Muscle layer of duodenum (tissue), 2 donors: ENCODE results near the gene SLCO4A1.

Experiments used
- H3K27ac ChIP-seq: one replicate; pipeline ENCODE4 v1.7.0; 2013; ENCODE audit warnings: mild to moderate bottlenecking, low read length
- H3K27me3 ChIP-seq: one replicate; pipeline ENCODE4 v1.7.0; 2013; ENCODE audit warnings: low read depth, mild to moderate bottlenecking, control low read depth, low read length
- H3K36me3 ChIP-seq, 2 donors: one replicate each; pipeline ENCODE4 v1.7.0; 2013; ENCODE audit warnings: low read length in 2 of 2, control low read depth in 1 of 2, mild to moderate bottlenecking in 1 of 2; ENCODE audit not compliant: insufficient read depth in 2 of 2, control insufficient read depth in 1 of 2
- H3K4me1 ChIP-seq, 2 donors: one replicate each; pipeline ENCODE4 v1.7.0; 2013; ENCODE audit warnings: low read length in 2 of 2, mild to moderate bottlenecking in 2 of 2, control low read depth in 1 of 2, moderate library complexity in 1 of 2; ENCODE audit not compliant: insufficient read depth in 2 of 2, control insufficient read depth in 1 of 2
- H3K4me3 ChIP-seq, 2 donors: one replicate each; pipeline ENCODE4 v1.7.0; 2013; ENCODE audit warnings: low read length in 2 of 2, low read depth in 1 of 2, mild to moderate bottlenecking in 1 of 2
- H3K9me3 ChIP-seq, 2 donors: one replicate each; pipeline ENCODE4 v1.7.0; 2013; ENCODE audit warnings: low read length in 2 of 2, control low read depth in 1 of 2, mild to moderate bottlenecking in 1 of 2; ENCODE audit not compliant: control insufficient read depth in 1 of 2
- donor health status: healthy.

SLCO4A1 gene

DNA sequence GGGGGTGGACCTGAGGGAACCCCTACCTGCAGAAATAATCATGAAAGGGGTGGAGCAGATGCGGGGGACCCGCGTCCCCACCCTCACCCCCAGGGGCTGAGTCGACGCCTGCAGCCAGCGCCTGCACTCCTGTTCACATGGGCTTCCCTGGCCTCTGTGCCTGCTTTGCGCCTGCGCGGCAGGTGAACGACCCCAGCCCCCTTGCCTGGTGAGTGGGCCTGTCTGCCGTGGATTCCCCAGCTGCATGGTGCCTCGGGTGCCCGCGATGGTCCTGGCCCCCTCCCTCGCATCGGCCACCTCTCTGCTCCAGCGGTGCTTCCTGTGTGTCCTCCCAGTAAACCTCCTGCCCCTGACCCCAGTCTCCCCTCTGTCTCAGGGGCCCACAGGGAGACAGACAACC lies 47.6 kb downstream of the SLCO4A1 start:
- Histone ChIP-seq H3K27me3 (no peaks in the 10 kb centered on the region), H3K27ac (no peak overlapping the region), H3K4me1 (peaks cover 0 to 6% of the 10 kb centered on the region in 2 donors), H3K9me3 (no peaks in the 10 kb centered on the region), H3K36me3 (no peaks in the 10 kb centered on the region), H3K4me3 (no peak overlapping the region)

GRCh38 chr20:62690261-62690820 lies 48.0 kb downstream of the SLCO4A1 start:
- Histone ChIP-seq H3K36me3 (no peaks in the 10 kb centered on the region), H3K4me3 (no peak overlapping the region), H3K27me3 (no peaks in the 10 kb centered on the region), H3K9me3 (no peaks in the 10 kb centered on the region), H3K27ac (no peak overlapping the region), H3K4me1 (peaks cover 0 to 6% of the 10 kb centered on the region in 2 donors)

- Histone ChIP-seq H3K27me3 (no peaks in the 10 kb centered on the region), H3K9me3 (no peaks in the 10 kb centered on the region), H3K36me3 (no peaks in the 10 kb centered on the region), H3K4me1 (peaks cover 0 to 6% of the 10 kb centered on the region in 2 donors), H3K4me3 (no peak overlapping the region), H3K27ac (no peak overlapping the region)
These were observed 49.2 kb downstream of the SLCO4A1 start for GRCh38 chr20:62691487-62691886.

- H3K27me3 ChIP-seq = no peaks in the 10 kb centered on the region
These were observed 49.9 kb downstream of the SLCO4A1 start for GRCh38 chr20:62692176-62692575.

DNA sequence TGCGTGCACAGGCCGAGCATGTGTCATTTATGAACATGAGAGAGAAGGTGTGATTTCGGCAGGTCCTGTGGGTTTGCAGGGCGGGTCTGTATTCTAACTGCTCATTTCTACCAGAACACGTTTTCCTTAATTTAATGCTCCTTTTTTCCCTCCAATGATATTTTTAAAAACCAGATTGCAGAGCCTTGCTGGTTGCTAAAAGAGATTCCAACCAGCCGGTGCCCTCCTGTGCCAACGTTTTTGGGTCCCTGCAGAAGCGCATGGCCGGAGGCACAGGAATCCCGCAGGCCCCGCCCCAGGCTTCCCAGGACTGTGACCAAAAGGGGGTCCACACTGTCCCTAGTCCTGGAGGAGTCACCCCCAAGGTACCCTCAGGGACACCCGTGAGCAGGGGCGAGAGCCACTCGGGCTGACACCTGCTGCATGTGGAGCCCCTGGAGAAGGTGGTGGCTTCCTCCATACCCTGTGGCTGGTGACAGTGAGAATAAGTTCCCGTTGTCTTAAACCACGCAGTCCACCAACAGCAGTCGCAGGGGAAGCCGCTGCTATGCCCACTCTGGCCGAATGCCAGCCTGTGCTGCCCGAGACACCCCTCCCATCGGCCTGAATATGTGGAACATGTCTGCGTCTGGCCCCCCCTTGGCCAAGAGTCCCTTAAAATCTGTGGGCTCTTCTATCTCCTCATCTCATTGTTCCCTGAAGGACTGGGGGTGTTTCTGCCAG lies 50.7 kb downstream of the SLCO4A1 start:
- Histone ChIP-seq H3K4me1 (peaks cover 0 to 6% of the 10 kb centered on the region in 2 donors), H3K27me3 (no peaks in the 10 kb centered on the region), H3K36me3 (no peaks in the 10 kb centered on the region), H3K9me3 (no peaks in the 10 kb centered on the region), H3K27ac (no peak overlapping the region), H3K4me3 (no peak overlapping the region)

More at GRCh38 chr20:62692176-62692575, 49.9 kb downstream of the SLCO4A1 start:
- no peak overlapping the region for H3K4me3 ChIP-seq
- H3K27ac ChIP-seq = no peak overlapping the region
- H3K36me3 ChIP-seq = no peaks in the 10 kb centered on the region
- H3K9me3 ChIP-seq = no peaks in the 10 kb centered on the region
- peaks cover 0 to 6% of the 10 kb centered on the region in 2 donors for H3K4me1 ChIP-seq

DNA sequence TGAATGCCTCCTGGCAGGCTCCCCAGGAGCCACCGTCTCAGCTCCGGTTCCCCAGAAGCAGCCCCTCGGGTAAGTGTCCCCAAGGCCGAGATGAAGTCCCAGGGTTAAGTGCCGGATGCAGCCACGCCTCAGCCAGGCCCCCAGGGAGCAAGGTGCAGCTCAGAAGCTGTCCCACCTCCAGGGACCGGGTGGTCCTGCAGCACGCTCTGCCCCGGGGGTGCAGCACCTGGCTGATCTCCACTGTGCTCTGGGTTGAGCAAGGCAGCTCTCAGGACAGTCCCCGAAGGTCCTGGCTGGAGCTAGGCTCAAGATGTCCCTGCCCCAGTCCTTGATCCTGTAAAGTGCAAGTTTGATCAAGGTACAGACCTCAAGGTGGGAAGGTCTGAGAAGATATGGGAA lies 51.2 kb downstream of the SLCO4A1 start:
- H3K4me3 ChIP-seq = no peak overlapping the region
- H3K36me3 ChIP-seq = no peaks in the 10 kb centered on the region
- no peaks in the 10 kb centered on the region for H3K27me3 ChIP-seq

GRCh38 chr20:62694106-62694505 lies 51.8 kb downstream of the SLCO4A1 start:
- Histone ChIP-seq H3K4me3 (no peak overlapping the region), H3K9me3 (no peaks in the 10 kb centered on the region), H3K27ac (no peak overlapping the region), H3K27me3 (no peaks in the 10 kb centered on the region), H3K36me3 (no peaks in the 10 kb centered on the region), H3K4me1 (no peaks in the 10 kb centered on the region)

More for the DNA sequence above, 51.2 kb downstream of the SLCO4A1 start:
- H3K9me3 ChIP-seq = no peaks in the 10 kb centered on the region
- peaks cover 0 to 1% of the 10 kb centered on the region in 2 donors for H3K4me1 ChIP-seq
- no peak overlapping the region for H3K27ac ChIP-seq

DNA sequence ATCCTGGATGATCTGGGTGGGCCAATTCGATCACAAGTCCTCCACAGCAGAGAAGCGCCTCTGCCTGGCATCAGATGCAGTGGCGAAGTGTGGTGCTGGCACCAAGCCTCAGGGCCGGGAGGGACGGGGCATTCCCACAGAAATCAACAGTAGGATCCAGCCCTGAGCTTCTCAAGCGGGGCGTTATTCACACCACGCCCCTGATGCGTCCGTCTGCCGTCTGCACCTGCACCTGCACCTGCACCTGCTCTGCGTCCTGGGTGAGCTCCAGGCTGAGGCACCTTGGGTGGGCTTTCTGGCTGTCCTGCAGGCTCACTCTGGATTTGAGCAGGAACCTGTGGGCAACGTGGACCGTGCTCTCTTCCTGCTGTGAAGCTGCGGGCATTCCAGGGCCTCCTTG lies 52.6 kb downstream of the SLCO4A1 start:
- H3K27ac ChIP-seq = no peak overlapping the region
- H3K36me3 ChIP-seq = no peaks in the 10 kb centered on the region
- no peaks in the 10 kb centered on the region for H3K9me3 ChIP-seq
- no peak overlapping the region for H3K4me3 ChIP-seq
- H3K27me3 ChIP-seq = no peaks in the 10 kb centered on the region
- no peaks in the 10 kb centered on the region for H3K4me1 ChIP-seq

DNA sequence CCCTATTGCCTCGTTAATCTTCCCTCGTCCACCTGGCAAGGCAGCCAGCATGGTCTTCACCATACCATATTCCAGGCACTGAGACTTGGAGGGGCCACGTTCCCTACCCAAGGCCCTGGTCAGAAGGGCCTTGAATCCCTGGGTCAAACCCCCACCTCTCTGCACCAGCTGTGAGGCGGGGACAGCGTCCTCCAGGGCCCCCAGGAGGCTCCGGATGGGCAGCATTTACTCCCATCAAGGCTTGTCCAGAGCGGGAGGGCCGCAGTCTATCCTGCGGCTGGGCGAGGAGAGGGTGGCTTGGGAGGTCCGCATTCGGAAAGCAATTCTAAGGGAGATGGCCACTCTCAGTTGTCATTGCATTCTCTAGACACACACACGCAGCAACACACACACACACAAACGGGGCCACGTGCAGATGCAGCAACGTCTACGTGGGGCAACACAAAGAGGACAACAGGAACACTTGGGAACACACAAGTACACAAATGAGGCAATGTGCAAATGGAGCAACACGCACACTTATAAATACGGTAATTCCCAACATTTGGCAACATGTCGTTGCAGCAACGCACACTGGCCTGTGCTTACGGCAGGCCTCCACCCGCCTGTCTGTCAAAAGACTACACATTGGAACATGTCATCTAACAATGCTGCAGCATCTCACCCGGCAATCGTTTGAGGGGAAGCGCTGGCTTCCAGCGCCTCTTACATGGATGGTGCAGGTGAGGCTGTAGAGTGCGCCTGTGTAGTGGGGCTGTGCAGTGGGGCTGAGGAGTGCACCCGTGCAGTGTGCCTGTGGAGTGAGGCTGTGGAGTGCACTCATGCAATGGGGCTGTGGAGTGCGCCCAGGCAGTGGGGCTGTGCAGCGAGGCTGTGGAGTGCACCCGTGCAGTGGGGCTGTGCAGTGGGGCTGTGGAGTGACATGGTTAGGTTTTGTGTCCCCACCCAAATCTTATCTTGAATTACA lies 53.4 kb downstream of the SLCO4A1 start:
- no peaks in the 10 kb centered on the region for H3K9me3 ChIP-seq
- H3K27ac ChIP-seq = no peak overlapping the region
- no peaks in the 10 kb centered on the region for H3K36me3 ChIP-seq
- H3K4me1 ChIP-seq = no peaks in the 10 kb centered on the region
- H3K4me3 ChIP-seq = no peak overlapping the region
- no peaks in the 10 kb centered on the region for H3K27me3 ChIP-seq

DNA sequence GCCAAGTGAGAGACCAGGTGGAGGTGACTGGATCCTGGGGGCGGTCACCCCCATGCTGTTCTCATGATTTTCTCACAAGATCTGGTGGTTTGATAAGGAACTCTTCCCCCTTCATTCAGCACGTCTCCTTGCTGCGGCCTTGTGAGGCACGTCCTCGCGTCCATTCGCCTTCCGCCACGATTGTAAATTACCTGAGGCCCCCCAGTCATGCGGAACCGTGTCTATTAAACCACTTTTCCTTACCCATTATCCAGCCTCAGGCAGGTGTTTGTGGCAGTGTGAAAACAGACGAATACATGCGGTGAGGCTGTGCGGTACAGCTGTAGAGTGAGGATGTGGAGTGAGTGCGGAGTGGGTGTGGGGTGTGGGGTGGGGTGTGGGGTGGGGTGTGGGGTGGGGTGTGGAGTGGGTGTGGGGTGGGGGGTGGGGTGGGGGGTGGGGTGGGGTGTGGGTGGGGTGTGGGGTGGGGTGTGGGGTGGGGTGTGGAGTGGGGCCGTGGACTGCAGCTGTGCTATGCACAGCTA lies 54.2 kb downstream of the SLCO4A1 start:
- Histone ChIP-seq H3K4me3 (no peak overlapping the region), H3K4me1 (no peaks in the 10 kb centered on the region), H3K36me3 (no peaks in the 10 kb centered on the region), H3K27me3 (no peaks in the 10 kb centered on the region), H3K9me3 (no peaks in the 10 kb centered on the region), H3K27ac (no peak overlapping the region)

- H3K4me3 ChIP-seq = no peak overlapping the region
- H3K27me3 ChIP-seq = no peaks in the 10 kb centered on the region
- H3K27ac ChIP-seq = no peak overlapping the region
- no peaks in the 10 kb centered on the region for H3K36me3 ChIP-seq
- no peaks in the 10 kb centered on the region for H3K4me1 ChIP-seq
- H3K9me3 ChIP-seq = no peaks in the 10 kb centered on the region
These were observed 54.7 kb downstream of the SLCO4A1 start for GRCh38 chr20:62696989-62697388.
